Measurements from ENCODE around the gene MT1M. TPM values are rescaled to one million over a fixed set of nuclear protein-coding genes. Genes with fewer than 3 reads are reported as not detected.
A peak's percentile ranks its signal among the peaks of the same experiment; 100 is the strongest.
"Not testable (repeated sequence)": the region's sequence is repeated elsewhere in the genome, so short reads cannot be mapped to it uniquely, and the experiment has no call there.

MT1M gene
- total RNA-seq (27.9 TPM), polyA plus RNA-seq (ENCODE audit: insufficient read depth, low read depth, low replicate concordance) (15.3 TPM)
- long read RNA-seq, donor 1 = 0 reads
- long read RNA-seq, donor 2, partial matches to known transcripts = 0 of 3 reads
- long read RNA-seq, donor 2, other reads (novel, unspliced or antisense) = 0 of 3 reads
- long read RNA-seq, donor 3, partial matches to known transcripts = 0 of 1 reads
- long read RNA-seq, donor 3, other reads (novel, unspliced or antisense) = 0 of 1 reads
- long read RNA-seq, donor 4 = 0 reads
- long read RNA-seq, donor 5 = 0 reads
- long read RNA-seq, donor 6 = 0 reads
- long read RNA-seq, donor 7, transcript MT1M-201 (3 exons, 829 nt) = major isoform, 11 of 13 reads
- long read RNA-seq, donor 7, partial matches to known transcripts = 2 of 13 reads
- long read RNA-seq, donor 7, other reads (novel, unspliced or antisense) = 0 of 13 reads
- long read RNA-seq, donor 8 = 0 reads
- long read RNA-seq, donor 9 = 0 reads
- long read RNA-seq, donor 10, partial matches to known transcripts = 0 of 1 reads
- long read RNA-seq, donor 10, other reads (novel, unspliced or antisense) = 0 of 1 reads

GRCh38 chr16:56632156-56632847 is at the start of gene MT1M:
Gene MT1M, plus strand, starts transcription at chr16:56632659. Its CDS starts 73 bp downstream, at chr16:56632732.
- Histone ChIP-seq H3K27me3 (ENCODE audit: control insufficient read depth, insufficient read depth, low read length) (peaks cover 46% of the 10 kb centered on the region), H3K4me3 (ENCODE audit: low read length in 3 of 3) (peak within 1 kb of the TSS; percentile 20 to 80 (median 65)), H3K9ac (ENCODE audit: low read length in 3 of 3) (peak within 1 kb of the TSS in 2 of 3 donors; percentile 5 to 67), H3K9me3 (ENCODE audit: control insufficient read depth in 2 of 3, insufficient read depth in 1 of 3, low read length in 3 of 3) (no peaks in the 10 kb centered on the region), H3K36me3 (ENCODE audit: control insufficient read depth in 2 of 3, insufficient read depth in 3 of 3, low read length in 3 of 3) (no peaks in the 10 kb centered on the region), H3K4me1 (ENCODE audit: control insufficient read depth in 2 of 3, insufficient read depth in 2 of 3, low read depth in 1 of 3, low read length in 3 of 3) (peaks cover 0 to 5% (median 0%) of the 10 kb centered on the region in 3 donors), H3K27ac (ENCODE audit: low read depth in 2 of 2, low read length in 2 of 2) (peak within 1 kb of the TSS; percentile 23 to 74)
- intact Hi-C loops (cut with DNase I) = no loop called here
- TF ChIP-seq CTCF (IDR thresholded peaks at IDR 0.05; ENCODE audit: borderline replicate concordance, extremely low read depth, insufficient read depth) = no peak
- DNase-seq (peak in 4 of 5 donors; percentile 33 to 93 (median 42)), FAIRE-seq (no peak)

GRCh38 chr16:56582911-56583310 is 49.5 kb upstream of the MT1M start:
- H3K36me3 ChIP-seq (ENCODE audit: control insufficient read depth in 2 of 3, insufficient read depth in 3 of 3, low read length in 3 of 3); H3K4me3 ChIP-seq (ENCODE audit: low read length in 3 of 3); H3K9ac ChIP-seq (ENCODE audit: low read length in 3 of 3); H3K27ac ChIP-seq (ENCODE audit: low read depth in 2 of 2, low read length in 2 of 2); H3K9me3 ChIP-seq (ENCODE audit: control insufficient read depth in 2 of 3, insufficient read depth in 1 of 3, low read length in 3 of 3); H3K4me1 ChIP-seq (ENCODE audit: control insufficient read depth in 2 of 3, insufficient read depth in 2 of 3, low read depth in 1 of 3, low read length in 3 of 3); DNase-seq; intact Hi-C loops (cut with DNase I); FAIRE-seq; H3K27me3 ChIP-seq (ENCODE audit: control insufficient read depth, insufficient read depth, low read length): not testable (repeated sequence)

GRCh38 chr16:56583351-56584168 is 48.9 kb upstream of the MT1M start:
- no peaks in the 10 kb centered on the region for H3K36me3 ChIP-seq (ENCODE audit: control insufficient read depth in 2 of 3, insufficient read depth in 3 of 3, low read length in 3 of 3)
- intact Hi-C loops (cut with DNase I) = no loop called here
- DNase-seq (no peak), FAIRE-seq (no peak)
- H3K27me3 ChIP-seq (ENCODE audit: control insufficient read depth, insufficient read depth, low read length) = no peaks in the 10 kb centered on the region
- H3K9ac ChIP-seq (ENCODE audit: low read length in 3 of 3) = no peak overlapping the region
- no peaks in the 10 kb centered on the region for H3K9me3 ChIP-seq (ENCODE audit: control insufficient read depth in 2 of 3, insufficient read depth in 1 of 3, low read length in 3 of 3)
- no peak overlapping the region for H3K4me3 ChIP-seq (ENCODE audit: low read length in 3 of 3)
- TF ChIP-seq CTCF (IDR thresholded peaks at IDR 0.05; ENCODE audit: borderline replicate concordance, extremely low read depth, insufficient read depth) = no peak
- H3K4me1 ChIP-seq (ENCODE audit: control insufficient read depth in 2 of 3, insufficient read depth in 2 of 3, low read depth in 1 of 3, low read length in 3 of 3) = no peaks in the 10 kb centered on the region
- no peak overlapping the region for H3K27ac ChIP-seq (ENCODE audit: low read depth in 2 of 2, low read length in 2 of 2)

Data from kidney (tissue), 22 donors.